ENCODE data around the gene EPHA1.

GRCh38 chr7:143379611-143380259 lies 28.9 kb downstream of the EPHA1 start:
- TF ChIP-seq CTCF (IDR thresholded peaks at IDR 0.05; ENCODE audit: low read length) (no peak), EZH2 (optimal IDR thresholded peaks at IDR 0.05; ENCODE audit: low read depth, low read length) (no peak)
